Kidney (tissue), 14 donors: ENCODE results near the gene UEVLD. TPM values are rescaled to one million over a fixed set of nuclear protein-coding genes. Genes with fewer than 3 reads are reported as not detected.

Source experiments
- DNase-seq, 5 donors: peaks; one replicate each; pipeline ENCODE4 v3.0.0-alpha.2; 2013 to 2020
- FAIRE-seq: peaks from 2 replicates; lab custom pipeline; 2012; peaks lifted over from hg19 to GRCh38; lab: Jason Lieb, UNC
- H3K27ac ChIP-seq, 2 donors: one replicate each; pipeline ENCODE4 v1.7.0; 2013; ENCODE audit warnings: low read depth in 2 of 2, low read length in 2 of 2, inconsistent platforms in 1 of 2
- H3K27me3 ChIP-seq: one replicate; pipeline ENCODE4 v1.7.1; 2013; ENCODE audit warnings: low read length, inconsistent platforms; ENCODE audit not compliant: control insufficient read depth, insufficient read depth
- H3K36me3 ChIP-seq, 3 donors: one replicate each; pipeline versions ENCODE4 v1.7.0 to v1.7.1; 2013; ENCODE audit warnings: low read length in 3 of 3, control low read depth in 1 of 3, inconsistent platforms in 1 of 3; ENCODE audit not compliant: insufficient read depth in 3 of 3, control insufficient read depth in 2 of 3
- H3K4me1 ChIP-seq, 3 donors: one replicate each; pipeline versions ENCODE4 v1.7.0 to v1.7.1; 2013; ENCODE audit warnings: low read length in 3 of 3, inconsistent platforms in 1 of 3, low read depth in 1 of 3; ENCODE audit not compliant: control insufficient read depth in 2 of 3, insufficient read depth in 2 of 3
- H3K4me3 ChIP-seq, 3 donors: one replicate each; pipeline versions ENCODE4 v1.7.0 to v1.8.1; 2013; ENCODE audit warnings: low read length in 3 of 3, control low read depth in 1 of 3, inconsistent platforms in 1 of 3
- H3K9ac ChIP-seq, 3 donors: one replicate each; pipeline versions ENCODE4 v1.7.0 to v1.7.1; 2013; ENCODE audit warnings: low read length in 3 of 3, control low read depth in 1 of 3, inconsistent platforms in 1 of 3
- H3K9me3 ChIP-seq, 3 donors: one replicate each; pipeline versions ENCODE4 v1.7.0 to v1.7.1; 2013; ENCODE audit warnings: low read length in 3 of 3, control low read depth in 1 of 3, inconsistent platforms in 1 of 3; ENCODE audit not compliant: control insufficient read depth in 2 of 3, insufficient read depth in 1 of 3
- CTCF ChIP-seq: IDR thresholded peaks from 3 replicates; pipeline ENCODE4 v1.5.1; 2012; ENCODE audit warnings: mild to moderate bottlenecking, moderate library complexity, borderline replicate concordance; ENCODE audit not compliant: insufficient read depth; ENCODE audit errors: extremely low read depth
- intact Hi-C: fragments of 100-400 bp; cut with DNase I; formaldehyde crosslinking; loops from one replicate; pipeline ENCODE4 v1.11.1; 2022
- polyA plus RNA-seq: library from polyadenylated mRNA; stranded (reverse); fragments of 350-450 nt; fragmentation: Illumina TruSeq; extraction: RNeasy Lipid Tissue Mini Kit (QIAGEN cat#74804); gene quantifications from one replicate; pipeline ENCODE4 v1.2.3, GENCODE V29; 2014; ENCODE audit warnings: low read depth, low replicate concordance; ENCODE audit not compliant: insufficient read depth
- total RNA-seq: library from RNA; stranded (reverse); fragmentation: NEBNext Ultra II Directional; extraction: Animal tissue kit (Norgen Biotek cat#: 25700); gene quantifications from one replicate; pipeline ENCODE4 v1.2.1, GENCODE V29; 2021
- donor health status: control.
- donor health status: control.
- donor health status: control.
- donor health status: control.
- donor health status: control.
- donor health status: DM: yes; HTN: yes; CAD: no.
- donor health status: Normal renal cell carcinoma (clear cell type).

UEVLD gene
- total and polyA plus RNA-seq, 2 donors from 2014 or later = 8.0 to 23.1 TPM

- Histone ChIP-seq H3K4me1 (no peaks in the 10 kb centered on the region), H3K27ac (no peak overlapping the region), H3K4me3 (no peak overlapping the region), H3K36me3 (peaks cover 4 to 25% (median 16%) of the 10 kb centered on the region in 3 donors), H3K9me3 (no peaks in the 10 kb centered on the region), H3K9ac (no peak overlapping the region), H3K27me3 (no peaks in the 10 kb centered on the region)
- TF ChIP-seq CTCF = no peak
- intact Hi-C loops = no loop called here
- FAIRE-seq = no peak
- DNase-seq = no peak
Observed at GRCh38 chr11:18608376-18608775, 19.8 kb upstream of the UEVLD start.

- TF ChIP-seq CTCF = no peak
- Histone ChIP-seq H3K4me1 (no peaks in the 10 kb centered on the region), H3K36me3 (no peaks in the 10 kb centered on the region), H3K27ac (no peak overlapping the region), H3K27me3 (no peaks in the 10 kb centered on the region), H3K4me3 (no peak overlapping the region), H3K9me3 (no peaks in the 10 kb centered on the region), H3K9ac (no peak overlapping the region)
- DNase-seq (no peak), FAIRE-seq (no peak)
- intact Hi-C loops = no loop called here
Observed at GRCh38 chr11:18600915-18601569, 12.5 kb upstream of the UEVLD start.

GRCh38 chr11:18599739-18600230 is 11.3 kb upstream of the UEVLD start, which contains the start of gene MISFA:
Gene MISFA (plus strand): TSS chr11:18599789. CDS start chr11:18599929, 140 bp downstream.
- TF ChIP-seq CTCF = no peak
- intact Hi-C loops = no loop called here
- no peak for DNase-seq
- Histone ChIP-seq H3K9ac (no peak within 1 kb of the TSS), H3K4me3 (no peak within 1 kb of the TSS), H3K9me3 (no peaks in the 10 kb centered on the region), H3K4me1 (no peaks in the 10 kb centered on the region), H3K36me3 (no peaks in the 10 kb centered on the region), H3K27ac (no peak within 1 kb of the TSS), H3K27me3 (no peaks in the 10 kb centered on the region)
- FAIRE-seq = no peak
